Mesenchymal stem cell (in vitro differentiated cells and primary cell): ENCODE data around the gene BEAN1.
A peak's percentile ranks its signal among the peaks of the same experiment; 100 is the strongest.

Experiments
- DNase-seq: peaks from one replicate; pipeline ENCODE4 v3.0.0-alpha.2; 2013
- H2AFZ ChIP-seq: one replicate; pipeline ENCODE4 v1.6.1; 2013; ENCODE audit warnings: low read depth, mild to moderate bottlenecking, control low read depth, inconsistent platforms, low read length, moderate library complexity
- H2AK5ac ChIP-seq: 2 replicates; pipeline ENCODE4 v1.6.1; 2013; ENCODE audit warnings: low read length, moderate library complexity, mild to moderate bottlenecking, inconsistent platforms; ENCODE audit not compliant: severe bottlenecking
- H2BK120ac ChIP-seq: one replicate; pipeline ENCODE4 v1.6.1; 2013; ENCODE audit warnings: low read depth, mild to moderate bottlenecking, inconsistent platforms, low read length, moderate library complexity
- H2BK12ac ChIP-seq, 2 experiments: one replicate each; pipeline ENCODE4 v1.6.1; 2013; ENCODE audit warnings: inconsistent platforms in 2 of 2, low read length in 2 of 2, mild to moderate bottlenecking in 2 of 2, moderate library complexity in 2 of 2, control low read depth in 1 of 2
- H2BK15ac ChIP-seq: one replicate; pipeline ENCODE4 v1.6.1; 2013; ENCODE audit warnings: mild to moderate bottlenecking, low read depth, inconsistent platforms; ENCODE audit not compliant: poor library complexity, severe bottlenecking
- H2BK5ac ChIP-seq: 2 replicates; pipeline ENCODE4 v1.6.1; 2013; ENCODE audit warnings: low read depth, mild to moderate bottlenecking, low read length, control low read depth, inconsistent platforms; ENCODE audit not compliant: poor library complexity, severe bottlenecking
- H3K14ac ChIP-seq, 2 experiments: one replicate each; pipeline ENCODE4 v1.6.1; 2013; ENCODE audit warnings: inconsistent platforms in 2 of 2, low read length in 2 of 2, control low read depth in 1 of 2, mild to moderate bottlenecking in 1 of 2, moderate library complexity in 1 of 2
- H3K18ac ChIP-seq, 2 experiments: one replicate each; pipeline ENCODE4 v1.6.1; 2013; ENCODE audit warnings: inconsistent platforms in 2 of 2, low read length in 2 of 2, control low read depth in 1 of 2, low read depth in 1 of 2, mild to moderate bottlenecking in 1 of 2
- H3K23ac ChIP-seq, 2 experiments: one replicate each; pipeline ENCODE4 v1.6.1; 2013; ENCODE audit warnings: inconsistent platforms in 2 of 2, low read length in 2 of 2, mild to moderate bottlenecking in 2 of 2, moderate library complexity in 2 of 2, control low read depth in 1 of 2
- H3K27ac ChIP-seq: 2 replicates; pipeline ENCODE4 v1.5.1; 2013; ENCODE audit warnings: mild to moderate bottlenecking, moderate library complexity, low read length, control low read depth, inconsistent platforms; ENCODE audit not compliant: poor library complexity, severe bottlenecking
- H3K27me3 ChIP-seq, 2 experiments: 2 replicates each; pipeline versions ENCODE4 v1.6.1 to v1.7.0; 2013; ENCODE audit warnings: low read length in 2 of 2, mild to moderate bottlenecking in 2 of 2, moderate library complexity in 2 of 2, control low read depth in 1 of 2, inconsistent platforms in 1 of 2; ENCODE audit not compliant: control insufficient read depth in 1 of 2, insufficient read depth in 1 of 2
- H3K36me3 ChIP-seq, 2 experiments: 2 replicates each; pipeline versions ENCODE4 v1.6.1 to v1.7.0; 2013; ENCODE audit warnings: low read length in 2 of 2, control low read depth in 1 of 2, inconsistent platforms in 1 of 2, low read depth in 1 of 2, mild to moderate bottlenecking in 1 of 2; ENCODE audit not compliant: insufficient read depth in 2 of 2, control insufficient read depth in 1 of 2
- H3K4ac ChIP-seq, 2 experiments: one replicate each; pipeline ENCODE4 v1.6.1; 2013; ENCODE audit warnings: inconsistent platforms in 2 of 2, low read length in 2 of 2, mild to moderate bottlenecking in 2 of 2, moderate library complexity in 2 of 2, control low read depth in 1 of 2, low read depth in 1 of 2
- H3K4me1 ChIP-seq: 2 replicates; pipeline ENCODE4 v1.6.1; 2013; ENCODE audit warnings: low read depth, low read length, control low read depth; ENCODE audit not compliant: control insufficient read depth, insufficient read depth
- H3K4me2 ChIP-seq: 2 replicates; pipeline ENCODE4 v1.6.1; 2013; ENCODE audit warnings: low read length, mild to moderate bottlenecking, inconsistent platforms; ENCODE audit not compliant: poor library complexity, severe bottlenecking
- H3K4me3 ChIP-seq, 2 experiments: 2 replicates each; pipeline versions ENCODE4 v1.5.1 to v1.7.0; 2013; ENCODE audit warnings: low read length in 2 of 2, mild to moderate bottlenecking in 2 of 2, control low read depth in 1 of 2, low read depth in 1 of 2; ENCODE audit not compliant: insufficient read depth in 1 of 2
- H3K79me1 ChIP-seq: replicated peaks from 2 replicates; pipeline ENCODE4 v1.6.1; 2013; ENCODE audit warnings: mild to moderate bottlenecking, control low read depth, low read length, inconsistent platforms; ENCODE audit not compliant: poor library complexity, severe bottlenecking
- H3K9ac ChIP-seq: 2 replicates; pipeline ENCODE4 v1.7.0; 2013; ENCODE audit warnings: mild to moderate bottlenecking, low read length, moderate library complexity
- H3K9me3 ChIP-seq: 2 replicates; pipeline ENCODE4 v1.7.0; 2013; ENCODE audit warnings: mild to moderate bottlenecking, low read length; ENCODE audit not compliant: control insufficient read depth
- H4K8ac ChIP-seq: one replicate; pipeline ENCODE4 v1.6.1; 2013; ENCODE audit warnings: inconsistent platforms, mild to moderate bottlenecking, low read length, moderate library complexity
- H4K91ac ChIP-seq: one replicate; pipeline ENCODE4 v1.6.1; 2013; ENCODE audit warnings: mild to moderate bottlenecking, low read length, inconsistent platforms
- WGBS: methylation state at CpG from one replicate; pipeline ENCODE4 v1.1.7; 2013; ENCODE audit warnings: mixed read lengths; 5-methylcytosine and 5-hydroxymethylcytosine counted together

BEAN1 gene

DNA sequence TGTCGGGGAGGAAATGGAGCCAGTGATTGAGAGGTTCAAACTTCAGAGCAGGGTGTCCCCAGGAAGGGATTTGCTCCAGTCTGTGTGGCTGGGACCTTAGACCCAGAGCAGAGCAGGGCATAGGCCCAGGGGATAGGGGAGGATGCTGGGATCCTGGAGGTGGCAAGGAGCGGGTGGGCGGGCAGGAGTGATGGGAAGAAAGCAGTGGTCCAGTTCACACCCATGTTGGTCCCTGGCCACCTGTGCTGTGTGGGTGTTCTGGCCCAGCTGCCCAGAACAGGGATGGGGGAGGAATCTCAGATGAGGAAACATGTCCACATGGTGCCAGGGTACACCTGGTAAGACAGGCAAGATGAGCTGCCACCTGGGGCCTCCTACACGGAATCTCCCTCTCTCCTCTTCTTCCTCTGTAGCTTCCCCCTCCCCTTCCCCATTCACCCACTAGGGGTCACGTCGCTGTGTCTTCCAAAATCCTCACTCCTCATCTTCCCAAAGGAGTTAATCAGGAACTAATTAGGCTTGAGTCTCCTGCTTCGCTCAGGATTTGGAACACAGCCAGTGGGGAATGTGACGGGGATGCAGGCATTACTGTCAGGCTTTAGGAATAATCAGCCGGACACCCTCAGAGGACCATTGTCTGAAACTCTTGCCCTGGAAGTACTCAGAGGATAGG is 2.3 kb downstream of the BEAN1 start:
- Histone ChIP-seq H2AFZ (no peak overlapping the region), H3K9ac (no peak overlapping the region), H4K91ac (no peak overlapping the region), H3K4me2 (no peak overlapping the region), H3K18ac (no peak overlapping the region), H2BK120ac (no peak overlapping the region), H3K4ac (no peak overlapping the region), H3K79me1 (peaks cover 12% of the 10 kb centered on the region), H3K9me3 (no peaks in the 10 kb centered on the region), H3K36me3 (peaks cover 0 to 7% of the 10 kb centered on the region in 2 experiments), H2BK5ac (no peak overlapping the region), H3K27ac (no peak overlapping the region), H2AK5ac (peak overlapping the region; percentile 19), H3K23ac (no peak overlapping the region), H4K8ac (no peak overlapping the region), H3K4me3 (no peak overlapping the region), H2BK12ac (no peak overlapping the region), H3K27me3 (peaks cover 13 to 44% of the 10 kb centered on the region in 2 experiments), H2BK15ac (no peak overlapping the region), H3K14ac (no peak overlapping the region), H3K4me1 (peaks cover 44% of the 10 kb centered on the region)
- 40% methylated on average over 8 of the region's 9 CpGs for WGBS
- no peak for DNase-seq

DNA sequence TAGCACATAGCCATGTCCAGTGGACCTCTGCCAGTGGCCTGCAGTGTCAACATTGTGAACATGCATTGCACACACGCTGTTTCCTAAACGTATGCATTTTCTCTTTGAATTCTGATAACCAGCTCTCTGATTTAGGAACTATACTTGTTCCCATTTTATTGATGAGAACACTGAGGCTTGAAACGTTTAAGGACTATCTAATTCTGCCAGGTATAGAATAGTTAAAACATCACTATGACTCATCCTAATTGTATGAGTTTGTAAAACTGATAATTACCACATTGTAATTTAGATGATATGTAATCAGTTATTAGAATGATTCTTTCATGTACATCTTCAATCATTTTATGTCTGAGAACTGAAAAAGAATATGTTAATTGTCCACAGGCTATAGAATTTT is 3.1 kb downstream of the BEAN1 start:
- 100% methylated on average over 2 of the region's 3 CpGs for WGBS
- Histone ChIP-seq H3K4me1 (peaks cover 51% of the 10 kb centered on the region), H3K4me3 (no peak overlapping the region), H3K36me3 (peaks cover 0 to 7% of the 10 kb centered on the region in 2 experiments), H2AFZ (no peak overlapping the region), H4K8ac (no peak overlapping the region), H3K9ac (no peak overlapping the region), H4K91ac (no peak overlapping the region), H3K79me1 (peaks cover 15% of the 10 kb centered on the region), H2BK15ac (no peak overlapping the region), H3K23ac (no peak overlapping the region), H2AK5ac (no peak overlapping the region), H3K27ac (no peak overlapping the region), H3K14ac (no peak overlapping the region), H2BK12ac (no peak overlapping the region), H3K4me2 (no peak overlapping the region), H3K9me3 (no peaks in the 10 kb centered on the region), H3K4ac (no peak overlapping the region), H2BK120ac (no peak overlapping the region), H3K27me3 (peaks cover 10 to 42% of the 10 kb centered on the region in 2 experiments), H2BK5ac (no peak overlapping the region), H3K18ac (no peak overlapping the region)
- no peak for DNase-seq

DNA sequence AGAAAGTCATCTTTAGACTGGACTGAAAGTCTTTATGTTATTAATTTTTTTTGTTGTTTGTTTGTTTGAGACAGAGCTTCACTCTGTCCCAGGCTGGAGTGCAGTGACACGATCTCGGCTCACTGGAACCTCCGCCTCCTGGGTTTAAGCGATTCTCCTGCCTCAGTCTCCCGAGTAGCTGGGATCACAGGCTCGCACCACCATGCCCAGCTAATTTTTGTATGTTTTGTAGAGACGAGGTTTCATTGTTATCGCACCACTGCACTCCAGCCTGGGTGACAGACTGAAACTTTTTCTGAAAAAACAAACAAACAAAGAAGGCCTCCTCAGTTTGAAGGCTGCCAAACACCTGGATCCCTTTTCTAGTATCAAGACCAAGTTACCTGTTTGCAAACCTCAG is 4.7 kb downstream of the BEAN1 start:
- Histone ChIP-seq H3K9me3 (no peaks in the 10 kb centered on the region), H3K27me3 (peaks cover 0 to 31% of the 10 kb centered on the region in 2 experiments), H3K4me3 (no peak overlapping the region), H3K36me3 (peaks cover 0 to 7% of the 10 kb centered on the region in 2 experiments), H2BK5ac (no peak overlapping the region), H2AFZ (no peak overlapping the region), H2BK120ac (no peak overlapping the region), H3K27ac (no peak overlapping the region), H3K4me2 (no peak overlapping the region), H3K9ac (no peak overlapping the region), H4K8ac (no peak overlapping the region), H4K91ac (no peak overlapping the region), H3K79me1 (peaks cover 15% of the 10 kb centered on the region), H2AK5ac (no peak overlapping the region), H3K4me1 (peaks cover 39% of the 10 kb centered on the region), H2BK15ac (no peak overlapping the region), H3K14ac (no peak overlapping the region), H3K23ac (no peak overlapping the region), H3K18ac (no peak overlapping the region), H2BK12ac (no peak overlapping the region), H3K4ac (no peak overlapping the region)
- WGBS = 88% methylated on average over 8 of the region's 8 CpGs
- no peak for DNase-seq

DNA sequence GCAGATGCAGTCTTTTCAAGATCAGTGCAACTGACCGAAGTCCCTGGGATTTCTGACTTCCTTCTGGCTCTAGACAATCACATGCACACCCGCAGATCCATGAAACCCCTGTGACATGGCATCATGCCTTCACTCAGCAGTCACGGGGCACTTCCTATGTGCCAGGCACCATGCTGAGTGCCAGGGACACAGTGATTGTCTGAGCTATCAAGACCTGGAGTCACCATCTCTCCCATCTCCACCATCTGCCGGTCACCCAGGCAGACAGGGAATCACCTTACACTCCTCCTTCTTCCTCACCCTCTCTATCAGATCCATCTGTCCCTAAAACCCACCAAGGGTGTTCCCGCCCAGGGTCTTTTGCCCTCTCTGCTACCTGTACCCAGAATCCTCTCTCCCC is 5.3 kb downstream of the BEAN1 start:
- H2BK15ac ChIP-seq = no peak overlapping the region
- 95% methylated on average over 5 of the region's 5 CpGs for WGBS
- no peak overlapping the region for H3K4me3 ChIP-seq
- H4K8ac ChIP-seq = no peak overlapping the region
- no peak overlapping the region for H3K27ac ChIP-seq
- H3K27me3 ChIP-seq = peaks cover 0 to 31% of the 10 kb centered on the region in 2 experiments
- H3K14ac ChIP-seq = no peak overlapping the region
- H3K4me2 ChIP-seq = no peak overlapping the region
- DNase-seq = no peak
- H3K4ac ChIP-seq = no peak overlapping the region
- peaks cover 18% of the 10 kb centered on the region for H3K79me1 ChIP-seq
- peaks cover 0 to 11% of the 10 kb centered on the region in 2 experiments for H3K36me3 ChIP-seq
- H2BK12ac ChIP-seq = no peak overlapping the region
- H3K9me3 ChIP-seq = no peaks in the 10 kb centered on the region
- H3K23ac ChIP-seq = no peak overlapping the region
- no peak overlapping the region for H2BK5ac ChIP-seq
- H3K9ac ChIP-seq = no peak overlapping the region
- peaks cover 41% of the 10 kb centered on the region for H3K4me1 ChIP-seq
- no peak overlapping the region for H2AFZ ChIP-seq
- H2BK120ac ChIP-seq = no peak overlapping the region
- H2AK5ac ChIP-seq = no peak overlapping the region
- no peak overlapping the region for H4K91ac ChIP-seq
- H3K18ac ChIP-seq = no peak overlapping the region
